NAMALWA (cell line): ENCODE data around the gene OXSR1.
"Not testable (repeated sequence)": the region's sequence is repeated elsewhere in the genome, so short reads cannot be mapped to it uniquely, and the experiment has no call there.

Experiments used
- DNase-seq: peaks from one replicate; pipeline ENCODE4 v3.0.0-alpha.2; 2015; ENCODE audit warnings: low spot score

Gene OXSR1

DNA sequence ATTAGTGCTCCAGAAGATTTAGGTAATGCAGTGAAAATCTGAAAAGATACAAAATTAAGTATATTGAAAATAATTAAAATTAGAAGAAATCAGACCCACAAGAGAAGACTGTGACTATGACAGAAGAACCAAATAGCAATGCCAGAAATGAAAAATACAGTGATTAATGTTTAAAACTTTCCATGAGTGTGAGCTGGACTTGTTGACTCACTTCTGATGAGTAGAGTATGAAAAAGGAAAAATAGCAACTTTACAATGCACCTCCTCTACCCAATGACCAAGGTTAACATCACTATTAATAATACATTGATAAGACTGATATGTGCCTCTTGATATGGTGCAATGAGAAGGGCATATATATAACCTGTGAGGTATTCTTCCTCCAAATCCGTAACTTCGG lies 60.9 kb downstream of the OXSR1 start:
- no peak for DNase-seq

DNA sequence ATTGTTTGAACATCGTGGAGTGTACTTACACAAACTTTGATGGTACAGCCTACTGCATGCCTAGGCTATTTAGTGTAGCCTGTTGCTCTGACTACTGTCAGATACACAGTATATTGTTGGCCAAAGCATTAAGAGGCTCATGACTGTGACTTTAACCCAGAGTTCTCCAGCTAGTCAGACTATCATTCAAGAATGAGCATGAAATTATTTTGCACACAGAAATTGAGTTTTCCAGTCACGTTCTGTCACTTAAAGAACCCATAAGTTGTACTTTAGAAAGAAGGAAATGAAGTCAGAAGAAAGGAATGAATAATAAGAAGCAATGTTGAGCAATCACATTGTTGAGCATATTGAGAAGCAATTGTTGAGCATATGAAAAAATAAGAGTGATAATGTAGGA lies 62.7 kb downstream of the OXSR1 start:
- DNase-seq, result no peak

DNA sequence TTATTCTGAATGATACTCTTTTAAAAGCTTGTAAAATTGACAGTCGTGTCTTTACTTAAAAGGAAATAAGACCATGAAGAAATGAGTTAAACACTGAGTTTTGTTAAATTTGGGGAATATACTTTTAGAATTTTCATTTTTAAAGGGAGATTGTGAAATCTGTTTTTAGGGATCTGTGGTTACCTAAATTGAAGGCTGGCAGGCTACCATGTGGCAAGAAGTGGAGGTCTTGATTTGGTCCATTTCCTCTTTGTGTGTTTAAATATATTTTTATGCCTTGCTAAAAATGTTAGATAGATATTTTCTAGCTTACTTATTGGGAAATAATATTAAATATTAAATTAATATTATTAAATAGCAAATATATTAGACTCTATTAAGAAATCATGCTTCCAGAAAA lies 63.7 kb downstream of the OXSR1 start:
- DNase-seq, result no peak

DNA sequence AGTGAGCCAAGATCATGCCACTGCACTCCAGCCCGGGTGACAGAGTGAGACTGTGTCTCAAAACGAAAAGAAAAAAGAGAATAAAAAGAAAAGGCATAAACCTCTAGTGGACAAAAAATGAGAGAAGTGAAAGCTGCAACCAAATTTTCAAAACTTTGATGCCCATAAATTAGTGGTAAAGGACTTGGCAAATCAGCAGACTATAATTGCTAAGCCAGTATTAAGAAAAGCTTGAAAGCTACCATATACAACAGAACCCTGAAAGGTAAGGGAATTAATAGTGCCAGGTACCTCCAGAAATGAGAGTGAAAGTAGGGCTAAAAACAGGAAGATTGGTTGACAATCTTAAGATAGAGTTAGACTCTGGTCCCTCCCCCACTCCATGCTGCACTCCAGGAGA lies 67.4 kb downstream of the OXSR1 start:
- no peak for DNase-seq

DNA sequence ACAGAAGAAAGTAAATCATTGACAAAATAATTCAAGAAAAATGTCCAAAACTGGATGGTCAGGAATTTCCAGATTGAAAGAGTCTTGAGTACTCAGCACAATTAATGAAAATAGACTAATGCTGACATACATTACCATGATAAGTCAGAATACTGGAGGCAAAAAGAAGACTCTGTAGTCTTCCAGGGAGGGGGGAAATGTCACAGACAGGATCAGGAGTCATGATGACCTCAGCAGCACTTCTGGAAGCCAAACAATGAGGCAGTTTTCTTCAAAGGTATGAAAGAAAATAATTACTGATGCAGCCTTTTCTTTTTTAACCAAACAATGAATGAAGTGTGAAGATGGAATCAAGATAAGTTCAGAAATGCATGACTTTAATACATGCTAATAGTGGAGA lies 70.1 kb downstream of the OXSR1 start:
- DNase-seq, result no peak

DNA sequence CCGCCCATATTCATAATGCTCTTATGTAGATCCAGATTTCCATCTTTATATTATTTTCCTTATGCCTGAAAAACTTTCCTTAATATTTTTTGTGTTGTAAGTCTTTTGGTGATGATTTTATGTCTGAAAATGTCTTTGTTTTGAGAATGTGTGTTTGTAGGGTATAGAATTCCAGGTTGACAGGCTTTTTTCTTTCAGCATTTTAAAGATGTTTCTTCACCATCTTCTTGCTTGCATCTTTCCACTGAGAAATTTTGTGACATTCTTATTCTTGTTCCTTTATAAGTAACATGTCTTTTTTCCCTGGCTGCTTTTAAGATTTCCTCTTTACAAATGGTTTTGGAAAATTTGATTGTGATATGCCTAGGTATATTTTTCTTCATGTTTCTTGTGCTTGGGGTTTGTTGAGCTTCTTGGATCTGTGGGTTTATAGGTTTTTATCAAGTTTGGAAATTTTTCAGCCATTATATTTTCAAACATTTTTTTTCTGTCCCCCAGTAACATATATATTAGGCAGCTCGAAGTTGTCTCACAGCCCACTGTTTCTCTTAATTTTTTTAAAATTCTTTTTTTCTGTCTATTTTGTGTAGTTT lies 73.2 kb downstream of the OXSR1 start:
- DNase-seq, result no peak

DNA sequence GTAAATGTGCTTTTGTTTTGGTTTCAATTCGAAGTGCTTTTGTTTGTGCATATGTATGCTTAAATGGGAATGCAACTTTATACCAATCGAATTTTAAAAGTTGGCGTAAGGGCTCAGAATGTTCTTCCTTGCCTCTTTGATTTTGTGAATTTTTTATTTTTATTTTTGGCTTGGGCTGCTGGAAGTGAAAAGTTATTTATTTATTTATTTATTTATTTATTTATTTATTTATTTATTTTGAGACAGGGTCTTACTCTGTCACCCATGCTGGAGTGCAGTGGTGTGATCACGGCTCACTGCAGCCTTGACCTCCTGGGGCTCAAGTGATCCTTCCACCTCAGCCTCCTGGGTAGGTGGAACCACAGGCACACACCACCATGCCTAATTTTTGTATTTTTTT lies 77.5 kb downstream of the OXSR1 start:
- not testable (repeated sequence) for DNase-seq

DNA sequence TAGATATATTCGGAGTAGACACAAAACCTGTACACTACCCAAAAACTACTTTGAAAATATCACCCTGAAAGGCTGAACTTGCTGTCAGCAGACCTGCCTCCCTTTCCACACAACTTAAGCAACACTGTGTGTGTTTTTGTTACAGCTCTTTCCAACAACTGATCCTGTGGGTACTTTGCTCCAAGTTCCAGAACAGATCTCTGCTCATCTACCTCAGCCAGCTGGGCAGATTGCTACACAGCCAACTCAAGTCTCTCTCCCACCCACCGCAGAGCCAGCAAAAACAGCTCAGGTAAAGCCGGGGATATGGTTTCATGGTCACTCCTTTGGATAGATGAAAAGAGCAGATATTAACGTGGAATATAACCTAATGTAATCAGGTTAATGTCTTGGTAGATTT lies 80.6 kb downstream of the OXSR1 start:
- no peak for DNase-seq

DNA sequence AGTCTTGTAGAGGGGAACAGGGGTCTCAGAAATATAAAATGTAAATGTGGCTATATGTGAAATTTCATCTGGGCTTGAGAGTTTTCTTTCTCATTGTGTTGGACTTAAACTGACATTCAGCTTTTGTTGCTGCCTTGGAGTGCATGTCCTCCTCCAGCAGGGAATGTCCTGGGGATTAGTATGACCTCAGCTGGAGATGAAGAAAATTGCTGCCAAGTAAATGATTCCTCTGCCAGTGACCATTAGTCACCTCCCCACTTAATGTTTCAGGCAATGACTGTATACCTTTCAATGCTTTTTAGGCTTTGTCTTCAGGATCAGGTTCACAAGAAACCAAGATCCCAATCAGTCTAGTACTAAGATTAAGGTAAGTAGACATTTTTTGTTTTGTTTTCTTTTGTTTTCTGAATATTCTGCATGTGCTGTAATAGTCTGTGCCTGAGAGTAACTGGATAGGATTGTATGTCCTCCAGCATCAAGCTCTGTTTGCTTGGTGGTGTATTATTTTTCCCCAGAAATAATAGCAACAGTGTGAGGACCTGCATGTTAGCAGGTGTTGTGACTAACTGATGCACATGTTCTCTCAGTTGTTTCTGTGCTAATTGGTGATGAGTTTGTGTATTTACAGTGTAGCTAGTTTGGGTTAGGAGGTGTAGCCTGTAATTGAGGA lies 82.2 kb downstream of the OXSR1 start:
- DNase-seq, result no peak

DNA sequence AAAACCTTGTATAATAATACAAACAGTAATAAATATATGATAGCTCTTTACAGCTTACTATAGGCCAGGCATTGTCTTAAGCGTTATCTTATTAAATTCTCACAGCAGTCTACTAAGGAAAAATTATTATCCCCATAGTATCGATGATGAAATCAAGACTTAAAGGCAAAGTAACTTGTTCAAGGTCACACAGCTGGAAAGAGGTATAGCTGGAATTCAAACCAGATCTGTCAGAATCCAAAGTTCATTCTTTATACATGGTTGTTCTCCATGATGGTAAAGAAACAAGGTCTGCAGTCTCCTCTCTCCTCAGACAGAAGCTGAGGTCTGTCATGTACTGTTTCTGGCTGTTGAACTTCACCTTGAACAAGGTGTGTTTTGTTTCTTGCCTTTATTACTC lies 84.9 kb downstream of the OXSR1 start:
- no peak for DNase-seq

DNA sequence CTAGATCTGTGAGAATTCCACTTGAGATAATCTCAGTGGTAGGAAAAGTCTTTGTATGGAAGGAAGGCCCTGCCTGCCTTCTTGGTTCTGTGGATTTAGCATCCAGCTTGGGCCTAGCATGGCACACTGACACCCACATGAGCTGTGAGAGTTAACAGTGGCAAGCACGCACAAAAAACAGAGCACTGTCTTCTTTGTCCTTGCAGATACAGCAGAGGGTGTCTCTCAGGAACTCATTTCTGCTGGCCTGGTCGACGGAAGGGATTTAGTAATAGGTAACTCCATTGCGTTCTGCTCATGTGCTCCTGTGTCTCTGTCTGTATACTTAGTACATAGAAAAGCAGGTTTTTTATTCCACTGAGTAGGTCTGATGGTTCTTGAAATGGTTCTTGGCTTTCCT lies 85.9 kb downstream of the OXSR1 start:
- no peak for DNase-seq

DNA sequence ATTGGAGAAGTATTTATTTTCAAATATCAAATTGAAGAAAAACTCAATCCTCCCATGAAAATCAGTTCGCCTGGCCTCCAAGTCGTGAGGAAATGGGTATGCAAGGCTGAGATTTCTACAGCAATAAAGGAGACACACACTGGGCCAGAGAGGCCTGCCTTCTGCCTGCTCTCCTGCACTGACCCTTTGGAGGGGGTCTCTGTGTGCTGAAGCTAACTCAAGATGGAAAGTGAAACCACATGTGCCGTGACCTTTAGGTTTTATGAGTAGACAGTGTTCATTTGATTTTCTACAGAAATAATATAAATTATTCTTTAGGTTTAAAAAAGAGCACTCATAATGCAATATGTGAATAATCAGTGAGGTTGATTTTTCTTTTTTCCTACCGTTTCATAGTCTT lies 88.4 kb downstream of the OXSR1 start:
- no peak for DNase-seq

DNA sequence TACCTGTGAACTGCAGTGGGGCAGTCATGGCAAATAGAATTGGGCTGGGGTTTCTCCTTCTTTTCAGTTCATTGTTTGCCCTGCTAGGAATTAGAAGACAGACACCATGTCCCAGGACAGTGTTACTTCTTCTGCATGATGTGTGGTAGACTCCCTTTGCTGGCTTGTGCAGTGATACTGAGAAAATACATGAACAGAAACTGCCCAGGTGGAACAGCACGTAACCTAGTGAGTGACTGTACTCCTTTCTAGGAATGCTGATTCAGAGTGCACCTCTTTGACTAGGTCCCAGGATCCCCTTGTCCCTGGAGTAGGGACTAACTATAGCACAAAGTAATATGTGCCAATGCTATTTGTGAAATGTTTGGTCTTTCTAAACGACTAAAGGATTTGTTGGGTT lies 89.5 kb downstream of the OXSR1 start:
- no peak for DNase-seq

DNA sequence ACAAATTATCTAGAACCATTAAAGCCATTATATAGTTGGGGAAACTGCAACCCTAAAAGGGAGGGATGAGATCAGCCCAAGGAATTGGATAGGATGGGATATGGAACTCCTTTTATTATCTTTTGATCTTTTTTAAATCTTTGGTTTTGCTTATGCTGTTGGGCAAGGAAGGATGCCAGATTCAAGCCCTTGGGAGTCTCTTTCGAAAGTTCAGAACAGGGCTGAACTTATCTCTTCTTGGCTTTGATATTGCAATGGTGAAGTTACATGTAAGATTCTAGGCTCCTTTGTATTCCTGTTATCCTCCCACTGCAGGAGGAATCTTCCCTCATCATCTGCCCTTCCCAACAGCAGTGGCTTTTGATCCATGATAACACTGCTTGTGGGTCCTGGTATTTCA lies 90.3 kb downstream of the OXSR1 start:
- no peak for DNase-seq

DNA sequence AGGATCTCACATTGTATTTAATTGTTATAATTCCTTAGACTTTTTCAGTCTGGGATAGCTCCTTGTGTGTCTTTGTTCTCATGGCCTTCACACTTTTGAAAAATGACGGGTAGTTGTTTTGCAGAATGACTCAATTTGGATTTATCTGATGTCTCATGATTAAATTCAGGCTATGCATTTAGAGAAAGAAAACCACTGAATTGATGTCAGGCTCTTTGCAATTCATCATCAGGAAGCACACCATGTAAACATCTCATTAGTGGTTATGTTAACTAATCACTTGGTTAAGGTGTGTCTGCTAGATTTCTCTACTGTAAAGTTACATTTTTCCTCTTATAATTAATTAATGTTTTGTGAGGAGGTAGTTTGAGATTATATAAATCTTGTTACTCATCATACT lies 92.2 kb downstream of the OXSR1 start:
- DNase-seq, result no peak

DNA sequence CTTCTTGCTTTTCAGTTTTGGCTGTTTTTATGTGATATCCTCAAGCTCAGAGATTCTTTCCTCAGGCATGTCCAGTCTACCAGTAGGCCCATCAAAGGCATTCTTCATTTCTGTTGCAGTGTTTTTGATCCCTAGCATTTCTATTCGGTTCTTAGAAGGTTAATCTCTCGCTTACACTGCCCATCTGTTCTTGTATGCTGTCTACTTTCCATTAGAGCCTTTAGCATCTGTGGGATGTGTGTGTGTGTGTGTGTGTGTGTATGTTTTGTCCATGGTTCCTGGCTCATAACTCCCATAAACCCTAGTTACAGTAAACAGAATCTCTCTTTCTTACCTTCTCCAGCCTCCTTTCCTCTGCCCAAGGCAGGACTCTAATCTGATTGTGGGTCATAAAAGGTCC lies 95.1 kb downstream of the OXSR1 start:
- no peak for DNase-seq

DNA sequence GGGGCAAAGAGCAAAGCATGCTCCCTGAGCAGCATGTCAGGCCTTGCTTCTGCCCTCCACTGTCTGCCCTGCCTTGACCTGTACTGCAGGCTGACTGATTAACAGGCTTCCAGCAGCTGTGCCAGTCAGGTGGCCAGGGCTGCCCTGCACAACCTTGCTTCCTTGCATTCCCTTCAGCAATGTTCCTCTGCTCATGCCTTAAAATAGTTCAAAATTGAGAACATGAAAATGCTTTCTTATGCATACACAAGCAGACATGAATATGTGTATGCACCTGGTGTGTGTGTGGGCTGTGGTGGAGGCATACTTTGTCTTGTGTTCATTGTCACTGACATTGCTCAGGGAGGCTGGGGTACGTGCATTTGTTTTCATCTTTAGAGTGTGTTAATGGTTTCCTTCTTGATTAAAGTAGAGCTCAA lies 99.0 kb downstream of the OXSR1 start:
- no peak for DNase-seq

DNA sequence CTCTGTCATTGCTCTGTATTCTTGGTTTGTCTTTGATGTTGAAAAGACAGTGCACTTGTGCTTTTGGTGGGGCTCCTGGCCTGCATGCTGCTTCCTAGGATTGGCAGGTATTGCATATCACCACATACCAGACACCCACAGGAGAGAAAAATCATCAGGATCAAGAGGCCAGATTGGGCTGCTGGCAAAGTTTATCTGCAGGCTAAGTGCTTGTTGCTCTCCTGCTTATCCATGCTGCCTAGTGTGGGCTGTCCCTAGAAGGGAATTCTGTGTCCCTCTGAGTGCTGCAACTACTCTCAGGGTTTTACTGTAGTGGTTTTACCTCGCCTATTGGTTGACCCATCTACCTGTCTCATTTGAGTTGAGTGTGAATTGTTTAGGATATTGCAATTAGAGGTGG lies 99.4 kb downstream of the OXSR1 start:
- no peak for DNase-seq

DNA sequence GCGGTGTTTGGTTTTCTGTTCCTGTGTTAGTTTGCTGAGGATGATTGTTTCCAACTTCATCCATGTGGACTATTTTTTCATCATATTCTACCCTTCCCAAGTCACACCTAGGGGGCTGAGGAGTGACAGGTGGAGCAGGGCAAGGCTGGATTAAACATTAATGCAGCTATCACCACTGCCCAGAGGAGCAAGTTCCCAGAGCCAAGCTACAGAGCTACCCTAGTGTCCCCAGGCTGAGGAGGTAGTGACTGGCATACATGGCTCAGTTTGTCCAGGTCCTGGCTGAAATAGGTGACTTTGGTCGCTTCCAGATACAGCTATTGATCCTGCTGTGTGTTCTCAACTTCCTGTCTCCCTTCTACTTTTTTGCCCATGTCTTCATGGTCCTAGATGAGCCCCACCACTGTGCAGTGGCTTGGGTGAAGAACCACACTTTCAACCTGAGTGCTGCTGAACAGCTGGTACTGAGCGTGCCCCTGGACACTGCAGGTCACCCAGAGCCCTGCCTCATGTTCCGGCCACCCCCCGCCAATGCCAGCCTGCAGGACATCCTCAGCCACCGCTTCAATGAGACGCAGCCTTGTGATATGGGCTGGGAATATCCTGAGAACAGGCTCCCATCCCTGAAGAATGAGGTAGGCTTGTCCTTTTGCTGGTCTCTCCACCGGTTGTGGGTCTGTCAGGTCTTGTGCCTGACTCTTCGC lies 100.4 kb downstream of the OXSR1 start, which contains the start of gene SLC22A13:
Gene SLC22A13 (plus strand): TSS at position 209 of the 704 bp plus-strand sequence. CDS start 49 bp downstream, at position 258.
- no peak for DNase-seq

DNA sequence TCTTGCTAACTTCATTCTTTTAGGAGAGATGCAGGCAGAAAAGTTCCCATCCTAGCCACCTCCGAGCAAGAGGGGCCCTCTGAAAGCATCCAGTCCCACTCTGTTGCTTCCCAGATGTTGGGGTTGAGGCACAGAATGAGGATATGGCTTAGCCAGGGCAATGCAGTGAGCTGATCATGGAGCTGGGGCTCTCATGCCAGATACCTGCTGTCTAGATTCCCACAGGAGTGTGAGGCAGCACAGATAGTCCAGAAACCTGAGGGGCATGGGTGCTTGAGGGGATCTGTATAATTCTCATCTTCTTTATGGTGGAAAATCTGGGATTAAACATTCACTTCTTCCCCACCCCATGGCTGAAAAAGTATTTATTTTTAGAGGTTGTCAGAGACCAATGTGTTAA lies 101.5 kb downstream of the OXSR1 start:
- DNase-seq, result no peak

DNA sequence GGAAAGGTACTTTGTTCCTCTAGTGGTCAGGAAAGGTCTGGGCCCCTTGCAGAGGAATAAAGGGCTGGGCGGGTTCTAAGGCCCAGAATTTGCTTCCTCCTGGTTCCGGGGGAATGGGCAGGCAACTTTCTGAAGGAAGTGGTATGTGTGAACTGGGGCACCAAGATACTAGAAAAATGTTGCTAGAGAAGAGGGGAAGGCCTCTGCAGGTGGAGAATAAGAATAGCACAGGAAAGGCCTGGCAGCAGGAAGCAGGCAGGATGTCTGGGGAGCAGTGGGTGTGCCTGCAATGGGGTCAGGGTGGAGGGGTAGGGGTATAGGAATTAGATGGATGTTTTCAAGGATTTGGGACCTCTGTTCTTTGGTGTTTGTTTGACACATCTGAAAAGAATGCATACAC lies 102.3 kb downstream of the OXSR1 start:
- no peak for DNase-seq

DNA sequence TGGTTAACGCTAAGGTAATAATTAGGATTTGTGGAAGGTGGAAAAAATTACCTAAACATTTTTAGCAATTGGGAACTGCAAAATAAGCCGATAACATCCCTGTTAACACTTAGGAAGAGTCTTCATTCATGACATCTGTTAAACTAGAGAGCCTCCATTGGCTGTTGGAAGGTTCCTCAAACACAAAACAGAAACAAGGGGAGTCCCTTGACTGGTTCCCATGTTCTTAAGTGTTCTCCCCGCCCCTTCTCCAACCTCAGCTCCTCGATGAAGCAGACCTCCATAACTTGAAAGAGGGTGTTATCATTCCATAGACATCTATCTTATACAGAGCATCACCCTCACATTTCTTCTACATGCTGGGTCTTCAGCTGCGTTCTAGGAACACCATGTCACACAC lies 102.8 kb downstream of the OXSR1 start:
- DNase-seq, result no peak

DNA sequence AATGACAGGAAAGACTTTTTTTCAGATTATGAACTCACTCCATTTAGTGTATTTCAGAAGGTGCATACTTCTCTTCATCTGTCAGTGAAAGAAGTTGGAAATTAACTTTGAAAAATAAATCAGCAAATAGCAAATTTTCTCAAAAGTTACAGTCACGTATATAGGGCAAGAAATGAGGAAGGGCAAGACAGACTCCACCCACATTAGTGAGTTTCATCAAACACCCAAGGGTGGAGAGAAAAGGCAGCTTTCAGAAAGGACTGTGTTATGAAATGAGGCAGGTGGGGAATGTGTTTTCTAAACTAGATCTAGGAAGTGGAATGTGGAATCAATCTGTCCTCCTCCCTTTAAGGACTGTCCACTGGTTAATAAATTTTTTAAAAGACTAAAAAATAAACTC lies 103.2 kb downstream of the OXSR1 start:
- DNase-seq, result peak; percentile 30

DNA sequence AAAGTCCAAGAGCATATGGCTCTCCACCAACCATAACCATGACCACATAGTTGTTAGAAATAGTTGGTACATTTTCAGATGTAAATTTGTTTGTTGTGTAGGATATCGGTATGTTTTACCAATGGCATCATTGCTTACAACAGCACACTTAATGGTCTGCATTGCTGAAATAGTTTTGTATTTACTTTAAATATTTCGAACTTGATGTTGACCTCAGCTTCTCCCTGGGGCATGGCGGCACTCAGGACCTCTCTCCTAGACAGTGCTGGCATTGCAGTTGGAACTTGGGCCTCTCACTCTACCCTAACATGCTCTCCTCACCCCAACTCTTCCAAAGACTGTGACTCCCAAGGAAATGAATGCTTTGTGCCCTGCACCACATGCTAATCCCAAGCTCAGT lies 105.3 kb downstream of the OXSR1 start:
- DNase-seq, result no peak
